ENCODE measurements around the gene HTRA3.

GRCh38 chr4:8257854-8258253 is 11.7 kb upstream of the HTRA3 start:
- no peak for TF ChIP-seq CTCF (IDR thresholded peaks at IDR 0.05)
- no peak for TF ChIP-seq POLR2A (IDR thresholded peaks at IDR 0.05)
